ENCODE measurements around the gene ASIC2. TPM values are rescaled to one million over a fixed set of nuclear protein-coding genes. Genes with fewer than 3 reads are reported as not detected.

The ASIC2 gene
- total RNA-seq, 1 experiment from 2014 or later, result 4.1 TPM

GRCh38 chr17:33055171-33055611 is 237.9 kb downstream of the ASIC2 start:
- ATAC-seq, result no peak
- Histone ChIP-seq H3K4me1 (ENCODE audit: control insufficient read depth, insufficient read depth, low read length) (no peaks in the 10 kb centered on the region), H3K9me3 (ENCODE audit: control insufficient read depth, insufficient read depth, low read depth, low read length) (no peaks in the 10 kb centered on the region), H3K27me3 (ENCODE audit: control insufficient read depth, insufficient read depth, low read length) (no peaks in the 10 kb centered on the region; the same call in 1 of the 2 replicates), H3K4me3 (ENCODE audit: low read depth in 2 of 2, low read length in 2 of 2) (no peak overlapping the region), H3K27ac (ENCODE audit: low read length) (no peak overlapping the region), H3K36me3 (ENCODE audit: control insufficient read depth, insufficient read depth, low read length) (no peaks in the 10 kb centered on the region)
- ChIA-PET CTCF (interaction anchor here (0.5 kb wide), 1 partner anchor 115 kb away, joined by 3 read pairs; no protein-coding TSS in a partner anchor), POLR2A (no interaction called here)
- in situ Hi-C loops (cut with HindIII; ENCODE audit: low pct_unique_long_range_greater_than_20kb, low sequenced_read_pairs) (no loop called here), intact Hi-C loops (cut with micrococcal nuclease; ENCODE audit: unreplicated experiment) (no loop called here)
- BruUV-seq (replicated peaks), result no TSS peak
- TF ChIP-seq TCF7L2 (IDR thresholded peaks at IDR 0.05; ENCODE audit: low read depth, low read length) (no peak), SIN3A (IDR thresholded peaks at IDR 0.05; ENCODE audit: borderline replicate concordance, insufficient read depth, low read depth, low read length) (no peak), POLR2AphosphoS5 (IDR thresholded peaks at IDR 0.05; ENCODE audit: low read depth, low read length) (no peak), REST (IDR thresholded peaks at IDR 0.05; ENCODE audit: insufficient read depth in 1 of 2, low read depth in 2 of 2, low read length in 1 of 2) (no peak), CTCF (IDR thresholded peaks at IDR 0.05) (no peak)
- no peak for DNase-seq (ENCODE audit: low read depth, low spot score)

GRCh38 chr17:33054412-33054811 is 238.7 kb downstream of the ASIC2 start:
- no peak overlapping the region for H3K27ac ChIP-seq (ENCODE audit: low read length)

More at GRCh38 chr17:33054412-33054811, 238.7 kb downstream of the ASIC2 start:
- Histone ChIP-seq H3K27me3 (ENCODE audit: control insufficient read depth, insufficient read depth, low read length) (no peaks in the 10 kb centered on the region; the same call in 1 of the 2 replicates), H3K4me1 (ENCODE audit: control insufficient read depth, insufficient read depth, low read length) (no peaks in the 10 kb centered on the region), H3K9me3 (ENCODE audit: control insufficient read depth, insufficient read depth, low read depth, low read length) (no peaks in the 10 kb centered on the region), H3K4me3 (ENCODE audit: low read depth in 2 of 2, low read length in 2 of 2) (no peak overlapping the region), H3K36me3 (ENCODE audit: control insufficient read depth, insufficient read depth, low read length) (no peaks in the 10 kb centered on the region)
- CTCF ChIA-PET, result no interaction called here
- POLR2A ChIA-PET, result no interaction called here
- in situ Hi-C loops (cut with HindIII; ENCODE audit: low pct_unique_long_range_greater_than_20kb, low sequenced_read_pairs) (no loop called here), intact Hi-C loops (cut with micrococcal nuclease; ENCODE audit: unreplicated experiment) (no loop called here)
- ATAC-seq, result no peak
- DNase-seq (ENCODE audit: low read depth, low spot score), result no peak
- BruUV-seq (replicated peaks), result no TSS peak
- TF ChIP-seq CTCF (IDR thresholded peaks at IDR 0.05) (no peak), SIN3A (IDR thresholded peaks at IDR 0.05; ENCODE audit: borderline replicate concordance, insufficient read depth, low read depth, low read length) (no peak), REST (IDR thresholded peaks at IDR 0.05; ENCODE audit: insufficient read depth in 1 of 2, low read depth in 2 of 2, low read length in 1 of 2) (no peak), POLR2AphosphoS5 (IDR thresholded peaks at IDR 0.05; ENCODE audit: low read depth, low read length) (no peak), TCF7L2 (IDR thresholded peaks at IDR 0.05; ENCODE audit: low read depth, low read length) (no peak)

Measured in Panc1 (cell line).